HK-2 (cell line): Measurements from ENCODE around the gene RBM41.

Source experiments
- DNase-seq: peaks from one replicate; pipeline ENCODE4 v3.0.0-alpha.2; 2018; ENCODE audit not compliant: unreplicated experiment

Gene RBM41

GRCh38 chrX:107029752-107030151 is 88.9 kb downstream of the RBM41 start:
- no peak for DNase-seq

DNA sequence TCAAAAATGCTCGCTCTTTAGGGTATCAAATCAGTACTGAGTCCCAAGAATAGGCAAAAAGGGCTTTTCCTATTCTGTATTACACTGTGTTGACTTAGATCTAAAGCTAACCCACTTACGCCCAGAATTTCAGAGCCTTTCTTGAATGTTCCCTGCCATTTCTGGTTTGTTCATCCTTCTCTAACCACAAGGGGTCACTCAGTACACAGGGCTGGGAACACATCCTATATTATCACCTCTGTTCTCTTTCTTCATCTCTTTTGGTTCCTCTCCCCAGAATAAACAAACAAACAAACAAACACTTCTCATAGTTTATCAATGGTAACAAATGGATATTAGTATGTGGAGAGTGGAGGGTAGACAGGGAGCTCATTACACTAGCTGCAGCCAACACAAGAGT is 93.1 kb downstream of the RBM41 start:
- DNase-seq = no peak

DNA sequence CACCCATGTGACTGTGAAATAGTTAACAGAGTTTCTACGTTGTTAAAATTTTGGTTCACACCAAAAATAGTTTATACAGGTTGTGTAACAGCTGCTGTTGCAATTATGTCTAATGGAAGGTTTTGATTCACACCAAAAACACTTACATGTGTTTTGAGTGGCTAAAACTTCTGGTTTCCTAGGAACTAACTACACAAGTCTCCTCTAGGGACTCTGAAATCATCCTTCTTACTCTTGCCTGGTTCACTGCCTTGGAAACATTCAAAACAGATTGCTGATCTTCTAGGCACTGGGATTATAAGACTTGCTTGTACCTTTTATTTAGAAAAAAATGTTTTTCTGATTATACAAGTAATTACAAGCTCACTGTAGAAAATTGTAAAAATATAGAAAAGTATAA is 103.7 kb downstream of the RBM41 start:
- DNase-seq = no peak
